GM21529 (cell line): ENCODE data around the gene POLR3E.

Source experiments
- ATAC-seq: cut with Tn5 transposase; IDR thresholded peaks from one replicate; pipeline ENCODE4 v1.9.1; 2021; ENCODE audit not compliant: unreplicated experiment

POLR3E gene

DNA sequence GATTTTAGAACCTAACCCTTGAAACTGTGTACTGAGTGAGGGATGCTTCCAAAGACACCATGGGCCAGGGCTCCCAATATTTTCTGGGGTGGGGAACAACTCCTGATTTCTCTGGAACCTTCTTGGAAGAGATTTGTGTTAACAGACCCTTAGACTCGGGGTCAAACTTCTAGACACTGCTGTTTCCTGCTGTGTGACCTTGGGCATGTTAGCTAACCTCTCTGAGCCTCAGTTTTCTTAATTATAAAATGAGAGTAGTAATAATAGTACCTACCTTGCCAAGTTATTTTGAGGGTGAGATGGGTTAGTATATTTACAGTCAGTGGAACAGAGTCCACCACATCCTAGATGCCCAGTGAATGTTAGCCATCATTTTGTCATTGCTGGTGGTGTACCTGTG, 18.8 kb downstream of the POLR3E start:
- no peak for ATAC-seq

DNA sequence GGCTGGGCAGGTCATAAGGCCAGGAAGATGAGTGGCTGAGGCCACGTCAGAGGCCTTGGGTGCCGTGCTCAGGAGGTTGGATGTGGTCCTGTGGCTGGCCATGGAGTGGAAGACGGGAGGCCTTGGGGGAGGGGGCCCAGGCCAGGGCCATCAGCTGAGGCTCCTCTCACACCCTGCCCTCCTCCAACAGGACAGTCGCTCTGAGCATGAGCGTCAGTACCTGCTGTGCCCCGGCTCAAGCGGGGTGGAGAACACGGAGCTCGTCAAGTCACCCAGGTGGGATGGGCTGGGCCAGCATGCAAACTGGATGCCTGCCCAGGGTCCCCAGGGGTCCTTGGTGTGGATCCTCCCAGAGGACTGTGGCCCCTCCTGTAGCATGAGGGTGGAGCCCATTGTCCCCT, 19.2 kb downstream of the POLR3E start:
- no peak for ATAC-seq

GRCh38 chr16:22317001-22317530, 19.9 kb downstream of the POLR3E start:
- ATAC-seq: no peak

DNA sequence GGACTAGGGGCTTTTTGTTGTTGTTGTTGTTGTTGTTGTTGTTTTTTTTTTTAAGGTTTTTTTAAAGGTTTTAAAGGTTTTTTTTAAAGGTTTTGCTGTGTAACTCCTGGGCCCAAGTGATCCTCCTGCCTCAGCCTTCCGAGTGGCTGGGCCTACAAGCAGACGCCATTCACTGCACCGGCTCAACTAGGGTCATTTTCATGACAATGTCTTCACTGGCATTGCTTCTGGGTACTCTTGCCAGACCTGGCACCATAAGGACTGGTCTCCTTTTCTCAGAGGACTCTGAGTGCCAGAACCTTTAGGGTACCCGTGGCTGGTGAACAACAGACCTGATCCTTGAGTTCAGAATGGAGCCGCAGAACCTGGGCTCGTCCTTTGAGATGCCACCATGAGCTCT, 20.4 kb downstream of the POLR3E start:
- no peak for ATAC-seq

- ATAC-seq: no peak
These were observed 21.6 kb downstream of the POLR3E start for GRCh38 chr16:22318690-22319358.

DNA sequence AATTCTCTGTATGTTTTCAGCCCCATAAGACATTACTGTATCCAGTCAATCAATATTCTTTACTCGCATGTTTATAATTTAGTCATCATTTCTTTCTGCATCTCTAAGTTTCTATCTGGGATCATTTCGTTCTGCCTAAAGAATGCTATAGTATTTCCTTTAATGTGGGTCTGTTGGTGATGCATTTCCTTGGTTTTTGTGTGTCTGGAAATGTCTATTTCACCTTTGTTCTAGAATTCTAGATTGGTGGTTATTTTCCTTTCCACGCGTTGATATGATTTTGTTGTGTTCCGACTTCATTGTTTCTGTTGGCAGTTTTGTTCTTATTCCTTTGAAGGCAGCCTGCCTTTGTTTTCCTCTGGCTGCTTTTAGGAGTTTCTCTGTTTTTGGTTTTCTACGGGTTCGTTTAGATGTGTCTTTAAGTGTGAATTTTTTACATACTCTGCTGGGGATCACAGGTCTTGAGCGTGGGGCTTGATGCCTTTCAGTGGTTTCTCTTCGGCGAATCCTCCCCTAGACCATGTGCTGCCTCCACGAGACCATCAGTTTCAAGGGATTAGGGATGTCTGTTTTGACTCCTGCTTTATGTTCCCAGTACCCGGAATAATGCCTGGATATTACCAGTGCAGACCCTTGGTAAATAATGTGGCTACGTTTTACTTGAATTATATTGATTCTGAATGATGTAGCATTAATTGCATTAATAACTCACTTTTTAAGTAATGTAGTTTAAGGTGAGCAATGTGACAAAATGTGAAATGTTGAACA, 23.5 kb downstream of the POLR3E start:
- no peak for ATAC-seq

DNA sequence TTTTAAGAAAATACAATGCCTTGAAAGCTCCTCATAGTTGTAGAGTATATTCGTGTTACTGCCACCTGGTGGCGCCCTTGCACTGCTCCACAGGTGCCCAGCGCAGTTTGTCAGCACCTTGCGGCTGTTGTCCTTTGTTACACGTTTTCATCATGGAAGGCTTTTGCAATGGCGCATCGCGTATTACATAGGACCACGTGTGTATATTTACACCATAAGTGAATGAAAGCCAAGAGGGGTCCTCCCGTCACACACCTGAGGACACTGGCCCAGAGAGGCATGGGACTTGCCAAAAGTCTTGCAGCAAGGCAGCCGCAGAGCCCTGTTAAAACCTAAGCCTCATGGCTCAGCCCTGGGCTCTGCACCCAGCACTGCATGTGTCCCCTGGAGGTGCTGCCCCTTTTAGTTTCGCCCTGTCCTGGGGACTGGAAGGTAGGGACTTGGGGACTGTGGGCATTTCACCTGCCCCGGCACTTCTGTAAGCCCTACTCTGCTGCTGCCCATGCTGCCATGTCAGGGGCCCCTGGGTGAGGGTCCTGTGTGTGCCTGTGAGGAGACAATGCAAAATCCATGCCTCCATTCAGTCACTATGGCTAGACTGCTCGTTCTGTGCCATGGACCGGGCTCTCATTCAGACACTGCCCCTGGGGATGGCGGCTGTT, 24.3 kb downstream of the POLR3E start:
- ATAC-seq: no peak

- ATAC-seq: no peak
These were observed 24.8 kb downstream of the POLR3E start for GRCh38 chr16:22322021-22322471.

- no peak for ATAC-seq
These were observed 25.5 kb downstream of the POLR3E start for GRCh38 chr16:22322741-22323140.

DNA sequence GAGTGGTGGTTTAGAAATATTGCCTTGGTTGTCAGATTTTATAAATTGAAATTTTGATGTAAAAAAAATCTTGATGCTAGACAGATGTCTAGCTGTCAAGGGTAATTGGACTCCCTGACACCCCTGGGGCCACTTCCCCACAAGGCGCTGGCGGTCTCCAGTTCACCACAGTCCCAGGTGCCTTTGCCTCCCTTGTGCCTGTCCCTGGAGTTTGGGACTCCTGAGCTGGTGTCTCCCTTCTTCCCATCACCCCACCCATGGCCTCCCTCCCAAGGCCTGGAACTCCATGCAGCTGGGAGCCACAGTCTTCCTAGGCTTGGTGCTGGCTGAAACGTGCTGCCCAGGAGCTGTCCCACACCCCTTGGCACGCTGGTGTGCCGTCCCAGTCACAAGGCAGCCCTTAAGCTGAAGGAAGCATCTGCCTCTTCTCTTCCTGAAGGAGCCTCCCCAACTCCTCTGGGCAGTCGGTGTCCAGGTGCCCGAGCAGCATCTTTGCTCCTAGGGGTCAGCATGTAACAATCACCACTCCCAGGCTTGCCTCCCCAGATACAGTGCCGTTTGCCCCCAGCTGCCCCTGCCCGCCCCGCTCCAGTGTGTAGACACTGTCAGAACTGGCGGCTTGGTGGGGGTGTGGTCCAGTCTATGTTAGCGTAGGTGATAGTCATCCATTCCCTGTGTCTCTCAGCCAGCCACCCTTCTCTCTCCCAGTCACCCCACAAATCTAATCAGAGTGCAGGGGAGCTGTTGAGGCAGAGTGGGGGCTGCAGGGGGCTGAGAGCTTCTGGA, 26.2 kb downstream of the POLR3E start:
- ATAC-seq: no peak

GRCh38 chr16:22323959-22324786, 27.0 kb downstream of the POLR3E start:
- no peak for ATAC-seq

DNA sequence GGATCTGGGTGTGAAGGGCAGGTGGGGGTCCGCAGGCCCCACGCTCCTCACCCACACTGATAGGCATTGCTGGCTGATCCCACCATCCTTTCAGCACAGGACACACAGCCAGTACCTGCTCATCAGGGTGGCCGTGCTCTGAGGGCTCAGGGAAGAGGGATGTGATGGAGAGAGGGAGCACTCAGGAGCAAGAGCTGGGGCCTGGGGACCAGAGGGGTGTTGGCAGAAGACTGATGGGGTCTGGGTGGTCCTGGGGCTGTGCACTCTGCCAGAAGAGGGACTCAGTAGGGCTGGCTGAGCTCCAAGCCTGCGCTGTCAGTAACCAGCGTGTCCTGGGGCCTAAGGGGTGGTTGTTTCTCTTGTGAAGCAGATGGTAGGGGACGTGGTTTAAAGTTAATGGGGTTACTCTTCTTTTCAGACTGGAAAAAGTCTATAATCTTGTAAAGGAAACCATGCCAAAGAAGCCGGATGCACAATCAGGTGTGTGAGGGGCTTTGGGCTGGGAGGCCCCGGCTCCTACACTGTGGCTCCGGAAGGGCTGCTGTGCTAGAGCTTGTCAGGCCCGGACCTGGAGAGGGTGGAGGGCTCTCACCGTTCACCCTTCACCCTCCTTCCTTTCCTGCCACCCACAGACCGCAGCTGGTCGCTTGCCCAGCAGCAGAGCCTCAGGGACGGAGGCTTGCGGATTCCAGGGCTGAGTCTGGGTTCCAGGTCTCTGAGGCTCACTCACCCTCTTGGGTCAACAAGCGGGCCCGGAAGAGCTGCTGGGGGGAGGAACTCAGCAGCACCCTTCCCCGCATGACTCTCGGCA, 27.8 kb downstream of the POLR3E start:
- ATAC-seq: no peak

DNA sequence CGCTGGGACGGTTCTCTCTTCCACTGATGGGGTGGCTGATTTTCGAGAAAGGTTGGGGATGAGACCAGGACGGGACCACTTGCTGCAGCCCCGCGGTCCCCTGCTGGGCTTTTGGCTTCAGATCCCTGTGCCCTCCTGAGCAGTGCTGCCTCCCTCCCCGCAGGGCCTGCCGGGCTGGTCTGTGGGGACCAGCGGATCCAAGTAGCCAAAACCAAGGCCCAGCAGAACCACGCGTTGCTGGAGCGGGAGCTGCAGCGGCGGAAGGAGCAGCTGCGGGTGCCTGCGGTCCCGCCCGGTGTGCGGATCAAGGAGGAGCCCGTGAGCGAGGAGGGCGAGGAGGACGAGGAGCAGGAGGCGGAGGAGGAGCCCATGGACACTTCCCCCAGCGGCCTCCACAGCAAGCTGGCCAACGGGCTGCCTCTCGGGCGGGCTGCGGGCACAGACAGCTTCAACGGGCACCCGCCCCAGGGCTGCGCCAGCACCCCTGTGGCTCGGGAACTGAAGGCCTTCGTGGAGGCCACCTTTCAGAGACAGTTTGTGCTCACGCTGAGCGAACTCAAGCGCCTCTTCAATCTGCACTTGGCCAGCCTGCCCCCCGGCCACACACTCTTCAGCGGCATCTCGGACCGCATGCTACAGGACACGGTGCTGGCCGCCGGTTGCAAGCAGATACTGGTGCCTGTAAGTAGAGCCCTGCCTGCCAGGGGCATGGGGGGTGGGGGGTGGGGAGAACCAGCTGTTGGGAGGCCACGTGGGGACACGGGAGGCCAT, 28.6 kb downstream of the POLR3E start:
- ATAC-seq: no peak

DNA sequence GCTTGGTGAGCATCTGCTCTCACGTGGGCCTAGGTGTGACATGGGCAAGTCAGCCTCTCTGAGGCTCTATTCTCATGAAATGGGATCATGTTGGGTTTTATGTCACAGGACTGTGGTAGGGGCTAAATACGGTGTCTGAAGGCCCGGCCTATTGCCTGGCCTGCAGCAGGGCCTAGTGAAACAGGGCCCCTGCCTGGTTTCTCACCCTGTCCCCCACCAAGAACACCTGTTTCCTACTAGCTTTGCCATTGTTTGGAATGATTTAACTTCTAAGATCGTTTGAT, 29.1 kb downstream of the POLR3E start:
- ATAC-seq: no peak

GRCh38 chr16:22326771-22327445, 29.7 kb downstream of the POLR3E start:
- no peak for ATAC-seq

- no peak for ATAC-seq
These were observed 30.2 kb downstream of the POLR3E start for GRCh38 chr16:22327446-22327775.

GRCh38 chr16:22328081-22328725, 31.0 kb downstream of the POLR3E start:
- ATAC-seq: no peak

GRCh38 chr16:22329199-22329695, 32.0 kb downstream of the POLR3E start:
- ATAC-seq: no peak
